HG03571 (cell line): ENCODE results near the gene KCNN4.

ENCODE experiments used
- ATAC-seq: cut with Tn5 transposase; IDR thresholded peaks from one replicate; pipeline ENCODE4 v1.9.1; 2021; ENCODE audit not compliant: unreplicated experiment

KCNN4 gene

DNA sequence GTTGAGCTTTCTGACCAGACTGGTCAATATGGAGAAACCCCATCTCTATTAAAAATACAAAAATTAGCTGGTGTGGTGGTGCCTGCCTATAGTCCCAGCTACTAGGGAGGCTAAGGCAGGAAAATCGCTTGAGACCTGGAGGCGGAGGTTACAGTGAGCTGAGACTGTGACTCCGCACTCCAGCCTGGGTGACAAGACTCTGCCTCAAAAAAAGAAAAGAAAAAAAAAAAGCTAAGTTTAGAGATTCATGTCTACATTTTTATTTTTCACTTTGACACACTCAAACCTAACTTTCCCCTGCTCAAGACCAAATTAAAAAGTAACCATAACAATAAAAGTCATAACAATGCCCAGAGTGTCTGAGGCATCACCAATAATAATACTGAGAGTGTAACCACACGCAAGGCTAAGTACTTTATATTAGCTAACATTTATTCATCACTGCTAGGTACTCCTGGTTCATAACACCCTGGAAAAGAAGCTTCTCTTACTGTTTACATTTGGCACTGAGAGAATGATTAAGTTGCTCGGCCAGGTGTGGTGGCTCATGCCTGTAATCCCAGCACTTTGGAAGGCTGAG lies 59.2 kb downstream of the KCNN4 start:
- ATAC-seq = no peak

GRCh38 chr19:43720936-43721335 lies 59.8 kb downstream of the KCNN4 start:
- no peak for ATAC-seq

GRCh38 chr19:43719918-43720317 lies 60.9 kb downstream of the KCNN4 start:
- no peak for ATAC-seq

GRCh38 chr19:43719378-43719868 lies 61.4 kb downstream of the KCNN4 start:
- ATAC-seq = no peak

DNA sequence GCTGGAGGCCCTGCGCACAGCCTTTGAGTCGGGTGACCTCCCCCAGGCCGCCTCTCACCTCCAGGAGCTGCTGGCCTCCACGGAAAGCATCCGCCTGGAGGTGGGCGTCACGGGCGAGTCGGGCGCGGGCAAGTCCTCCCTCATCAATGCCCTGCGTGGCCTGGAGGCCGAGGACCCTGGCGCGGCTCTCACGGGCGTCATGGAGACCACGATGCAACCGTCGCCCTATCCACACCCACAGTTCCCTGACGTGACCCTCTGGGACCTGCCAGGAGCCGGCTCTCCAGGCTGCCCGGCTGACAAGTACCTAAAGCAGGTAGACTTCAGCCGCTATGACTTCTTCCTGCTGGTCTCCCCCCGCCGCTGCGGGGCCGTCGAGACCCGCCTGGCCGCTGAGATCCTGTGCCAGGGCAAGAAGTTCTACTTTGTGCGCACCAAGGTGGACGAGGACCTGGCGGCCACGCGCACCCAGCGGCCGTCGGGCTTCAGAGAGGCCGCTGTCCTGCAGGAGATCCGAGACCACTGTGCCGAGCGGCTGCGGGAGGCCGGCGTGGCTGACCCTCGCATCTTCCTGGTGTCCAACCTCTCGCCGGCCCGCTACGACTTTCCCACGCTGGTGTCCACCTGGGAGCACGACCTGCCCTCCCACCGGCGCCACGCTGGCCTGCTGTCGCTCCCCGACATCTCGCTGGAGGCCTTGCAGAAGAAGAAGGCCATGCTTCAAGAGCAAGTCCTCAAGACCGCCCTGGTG lies 62.0 kb downstream of the KCNN4 start:
- no peak for ATAC-seq
